OCI-LY3 (cell line): ENCODE results near the gene OSBPL3.
A peak's percentile ranks its signal among the peaks of the same experiment; 100 is the strongest.

Source experiments
- H2AFZ ChIP-seq: fragments of 200-600, 300-600 bp; shearing (Covaris generic); 2 replicates; pipeline ENCODE4 v1.6.0; 2014; ENCODE audit warnings: antibody characterized with exemption, low read depth, low read length
- H3K27ac ChIP-seq: fragments of 200-600, 300-600 bp; sonication (generic); 2 replicates; pipeline ENCODE4 v1.5.1; 2014; ENCODE audit warnings: mild to moderate bottlenecking, low read length, moderate library complexity, mixed read lengths
- H3K27me3 ChIP-seq: fragments of 200-600, 300-600 bp; sonication (generic); 2 replicates; pipeline ENCODE4 v1.6.1; 2014; ENCODE audit warnings: low read depth, low read length, mixed read lengths
- H3K36me3 ChIP-seq: fragments of 200-600, 300-600 bp; sonication (generic); replicated peaks from 2 replicates; pipeline ENCODE3; 2014; ENCODE audit warnings: low read depth, low read length, mixed read lengths
- H3K4me1 ChIP-seq: fragments of 300-600, 200-600 bp; sonication (generic); 2 replicates; pipeline ENCODE4 v1.6.1; 2014; ENCODE audit warnings: low read length, mixed read lengths
- H3K4me2 ChIP-seq: fragments of 200-600, 300-600 bp; sonication (generic); 2 replicates; pipeline ENCODE4 v1.6.1; 2014; ENCODE audit warnings: low read length, mixed read lengths
- H3K4me3 ChIP-seq: fragments of 300-600, 200-600 bp; sonication (generic); 2 replicates; pipeline ENCODE4 v1.5.1; 2014; ENCODE audit warnings: antibody characterized with exemption, mild to moderate bottlenecking, low read length, moderate library complexity
- H3K79me2 ChIP-seq: fragments of 300-600, 200-600 bp; shearing (Covaris generic); 2 replicates; pipeline ENCODE4 v1.6.1; 2014; ENCODE audit warnings: mild to moderate bottlenecking, low read length, mixed read lengths
- H3K9ac ChIP-seq: fragments of 300-600, 200-600 bp; shearing (Covaris generic); 2 replicates; pipeline ENCODE4 v1.6.0; 2014; ENCODE audit warnings: mild to moderate bottlenecking, low read length, moderate library complexity
- H3K9me3 ChIP-seq: fragments of 200-600, 300-600 bp; shearing (Covaris generic); 2 replicates; pipeline ENCODE4 v1.6.1; 2014; ENCODE audit warnings: low read length, mixed read lengths; ENCODE audit not compliant: insufficient read depth
- H4K20me1 ChIP-seq: fragments of 200-600, 300-600 bp; sonication (generic); 2 replicates; pipeline ENCODE4 v1.6.1; 2016; ENCODE audit warnings: low read length, mixed read lengths; ENCODE audit not compliant: insufficient read depth
- CTCF ChIP-seq: fragments of 200-600, 300-600 bp; sonication (generic); IDR thresholded peaks from 2 replicates; pipeline ENCODE4 v1.5.1; 2014; ENCODE audit warnings: antibody characterized with exemption, low read length, low read depth
- EZH2phosphoT487 ChIP-seq: fragments of 200-600 bp; shearing (Covaris generic); IDR thresholded peaks from 2 replicates; pipeline ENCODE4 v1.6.1; 2018; ENCODE audit warnings: antibody characterized with exemption, mixed run types, low read depth

The OSBPL3 gene

GRCh38 chr7:24817339-24817738, 162.6 kb downstream of the OSBPL3 start:
- H3K36me3 ChIP-seq: no peaks in the 10 kb centered on the region

DNA sequence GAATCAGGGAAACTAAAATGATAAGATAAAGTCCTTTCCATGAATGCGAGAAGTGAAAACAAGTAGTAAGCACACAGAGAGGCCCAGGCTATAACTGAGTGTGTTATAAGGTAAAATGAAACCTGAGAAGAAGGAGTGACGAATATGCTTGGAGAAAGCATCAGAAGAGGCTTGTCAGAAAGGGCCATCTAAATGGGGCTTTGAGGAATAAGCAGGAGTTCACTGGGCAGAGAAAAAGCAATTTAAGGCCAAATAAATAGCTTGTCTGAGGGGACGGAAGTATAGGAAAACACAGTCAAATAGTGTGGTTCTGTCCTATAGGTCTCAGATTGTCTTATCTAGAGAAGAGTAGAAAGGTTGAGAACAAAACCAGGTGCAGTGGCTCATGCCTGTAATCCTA, 163.1 kb downstream of the OSBPL3 start:
- Histone ChIP-seq H3K9me3 (peaks cover 5% of the 10 kb centered on the region; the same call in 1 of the 2 replicates), H4K20me1 (no peaks in the 10 kb centered on the region), H3K79me2 (no peaks in the 10 kb centered on the region), H3K9ac (no peak overlapping the region), H3K27me3 (no peaks in the 10 kb centered on the region), H3K36me3 (no peaks in the 10 kb centered on the region), H3K4me1 (peaks cover 15% of the 10 kb centered on the region), H3K27ac (no peak overlapping the region), H2AFZ (no peak overlapping the region), H3K4me3 (no peak overlapping the region), H3K4me2 (no peak overlapping the region)
- no peak for TF ChIP-seq EZH2phosphoT487
- no peak for TF ChIP-seq CTCF

More at GRCh38 chr7:24817339-24817738, 162.6 kb downstream of the OSBPL3 start:
- Histone ChIP-seq H3K4me3 (no peak overlapping the region), H3K79me2 (no peaks in the 10 kb centered on the region), H3K9ac (no peak overlapping the region), H3K4me1 (peaks cover 15% of the 10 kb centered on the region), H2AFZ (no peak overlapping the region), H3K27me3 (no peaks in the 10 kb centered on the region), H3K27ac (no peak overlapping the region), H3K4me2 (no peak overlapping the region), H4K20me1 (no peaks in the 10 kb centered on the region), H3K9me3 (peaks cover 5% of the 10 kb centered on the region; the same call in 1 of the 2 replicates)
- TF ChIP-seq EZH2phosphoT487: no peak
- TF ChIP-seq CTCF: no peak

GRCh38 chr7:24812305-24812945, 167.6 kb downstream of the OSBPL3 start:
- no peak overlapping the region for H3K4me3 ChIP-seq
- no peaks in the 10 kb centered on the region for H3K79me2 ChIP-seq
- H2AFZ ChIP-seq: no peak overlapping the region
- no peaks in the 10 kb centered on the region for H3K4me1 ChIP-seq
- H3K36me3 ChIP-seq: no peaks in the 10 kb centered on the region
- TF ChIP-seq CTCF: peak; percentile 79
- no peak for TF ChIP-seq EZH2phosphoT487
- H3K9me3 ChIP-seq: no peaks in the 10 kb centered on the region
- H3K4me2 ChIP-seq: no peak overlapping the region
- no peaks in the 10 kb centered on the region for H3K27me3 ChIP-seq
- no peak overlapping the region for H3K27ac ChIP-seq
- H3K9ac ChIP-seq: no peak overlapping the region
- H4K20me1 ChIP-seq: no peaks in the 10 kb centered on the region

- Histone ChIP-seq H3K27me3 (no peaks in the 10 kb centered on the region), H3K4me2 (no peak overlapping the region), H3K9ac (no peak overlapping the region), H3K4me1 (no peaks in the 10 kb centered on the region), H3K36me3 (no peaks in the 10 kb centered on the region), H3K4me3 (no peak overlapping the region), H3K27ac (no peak overlapping the region), H2AFZ (no peak overlapping the region), H3K79me2 (no peaks in the 10 kb centered on the region), H3K9me3 (no peaks in the 10 kb centered on the region), H4K20me1 (no peaks in the 10 kb centered on the region)
- TF ChIP-seq EZH2phosphoT487: no peak
- no peak for TF ChIP-seq CTCF
Observed at GRCh38 chr7:24808518-24808917, 171.5 kb downstream of the OSBPL3 start.
